CD4-positive, alpha-beta memory T cell (primary cell): ENCODE measurements around the gene C14orf39. TPM values are rescaled to one million over a fixed set of nuclear protein-coding genes. Genes with fewer than 3 reads are reported as not detected.

Source experiments
- CTCF ChIA-PET: fragments of 350-600 bp; sonication (Branson Sonifier 250); formaldehyde crosslinking; loops from one replicate; lab custom pipeline; 2021; ENCODE audit warnings: inconsistent platforms; ENCODE audit not compliant: partially characterized antibody; lab: Charles Lee
- POLR2A ChIA-PET: fragments of 350-600 bp; sonication (Branson Sonifier 250); formaldehyde crosslinking; loops from one replicate; lab custom pipeline; 2021; ENCODE audit not compliant: partially characterized antibody; lab: Charles Lee
- DNase-seq, 5 donors: peaks; one replicate each; pipeline versions ENCODE4 v3.0.0 to v3.0.0-alpha.2; 2020 to 2022; ENCODE audit warnings: mixed read lengths in 1 of 5
- H3K27ac ChIP-seq: one replicate; pipeline ENCODE4 v1.7.0; 2013; ENCODE audit warnings: low read depth, low read length
- H3K27me3 ChIP-seq: 2 replicates; pipeline ENCODE4 v1.7.0; 2013; ENCODE audit warnings: mild to moderate bottlenecking, low read length, moderate library complexity; ENCODE audit not compliant: insufficient read depth
- H3K36me3 ChIP-seq: 2 replicates; pipeline ENCODE4 v1.7.0; 2013; ENCODE audit warnings: mild to moderate bottlenecking, low read length, moderate library complexity; ENCODE audit not compliant: insufficient read depth
- H3K4me1 ChIP-seq: 2 replicates; pipeline ENCODE4 v1.7.0; 2013; ENCODE audit warnings: mild to moderate bottlenecking, low read length, moderate library complexity; ENCODE audit not compliant: insufficient read depth
- H3K4me3 ChIP-seq, 2 donors: one replicate each; pipeline ENCODE4 v1.7.0; 2013; ENCODE audit warnings: low read length in 2 of 2, mild to moderate bottlenecking in 1 of 2
- H3K9me3 ChIP-seq, 2 donors: one replicate each; pipeline ENCODE4 v1.7.0; 2013; ENCODE audit warnings: low read length in 2 of 2, control low read depth in 1 of 2; ENCODE audit not compliant: control insufficient read depth in 1 of 2
- H3K27ac Mint-ChIP-seq, 7 donors: one replicate each; pipeline ENCODE4 v1.8.0; 2020 to 2021; ENCODE audit warnings: mixed read lengths in 7 of 7, mild to moderate bottlenecking in 6 of 7, inconsistent platforms in 3 of 7, moderate library complexity in 3 of 7
- H3K27me3 Mint-ChIP-seq, 2 donors: one replicate each; pipeline ENCODE4 v1.8.0; 2020 to 2021; ENCODE audit warnings: mixed read lengths in 2 of 2
- H3K36me3 Mint-ChIP-seq, 2 donors: one replicate each; pipeline ENCODE4 v1.8.0; 2020 to 2021; ENCODE audit warnings: mixed read lengths in 2 of 2, inconsistent platforms in 1 of 2, mild to moderate bottlenecking in 1 of 2
- H3K4me1 Mint-ChIP-seq, 4 donors: one replicate each; pipeline ENCODE4 v1.8.0; 2020 to 2021; ENCODE audit warnings: mixed read lengths in 4 of 4, mild to moderate bottlenecking in 1 of 4
- H3K4me3 Mint-ChIP-seq, 8 donors: one replicate each; pipeline ENCODE4 v1.8.0; 2020 to 2021; ENCODE audit warnings: mixed read lengths in 8 of 8, mild to moderate bottlenecking in 7 of 8, moderate library complexity in 6 of 8, inconsistent platforms in 3 of 8
- H3K9me3 Mint-ChIP-seq, 8 donors: one replicate each; pipeline ENCODE4 v1.8.0; 2020 to 2021; ENCODE audit warnings: mixed read lengths in 8 of 8, mild to moderate bottlenecking in 5 of 8, inconsistent platforms in 3 of 8, moderate library complexity in 1 of 8
- intact Hi-C: fragments of 100-400 bp; cut with micrococcal nuclease; formaldehyde crosslinking; loops from one replicate; pipeline ENCODE4 v1.15.1; 2023
- polyA plus RNA-seq, 2 donors: library from polyadenylated mRNA; unstranded; fragments of 300-500 nt; fragmentation: Illumina TruSeq; gene quantifications; one replicate each; pipeline ENCODE4 v1.2.3, GENCODE V29; 2021
- total RNA-seq, 2 experiments: library from RNA; stranded (reverse); gene quantifications; one replicate each; pipeline ENCODE4 v1.2.3, GENCODE V29; 2021

The C14orf39 gene
- total and polyA plus RNA-seq, 4 experiments from 2014 or later: not detected

GRCh38 chr14:60512126-60512525 lies 26.3 kb upstream of the C14orf39 start:
- no peaks in the 10 kb centered on the region for H3K9me3 ChIP-seq
- no peaks in the 10 kb centered on the region for H3K36me3 ChIP-seq
- no peak overlapping the region for H3K27ac Mint-ChIP-seq
- POLR2A ChIA-PET: no interaction called here
- peaks cover 47 to 64% of the 10 kb centered on the region in 2 donors for H3K27me3 Mint-ChIP-seq
- peaks cover 0 to 15% (median 8%) of the 10 kb centered on the region in 8 donors for H3K9me3 Mint-ChIP-seq
- CTCF ChIA-PET: no interaction called here
- no peak overlapping the region for H3K27ac ChIP-seq
- H3K4me3 Mint-ChIP-seq: peak overlapping the region in 1 of 8 donors; percentile 1
- DNase-seq: no peak
- H3K4me1 Mint-ChIP-seq: peaks cover 11 to 47% (median 28%) of the 10 kb centered on the region in 4 donors
- no peak overlapping the region for H3K4me3 ChIP-seq
- H3K27me3 ChIP-seq: peaks cover 60% of the 10 kb centered on the region
- no peaks in the 10 kb centered on the region for H3K36me3 Mint-ChIP-seq
- peaks cover 22% of the 10 kb centered on the region for H3K4me1 ChIP-seq
- intact Hi-C loops: no loop called here

- DNase-seq: no peak
- Mint-ChIP-seq H3K27ac (no peak overlapping the region), H3K27me3 (peaks cover 43 to 62% of the 10 kb centered on the region in 2 donors), H3K4me3 (peak overlapping the region in 6 of 8 donors; percentile 31 to 71 (median 60)), H3K36me3 (no peaks in the 10 kb centered on the region), H3K9me3 (peaks cover 0 to 15% (median 5%) of the 10 kb centered on the region in 8 donors), H3K4me1 (peaks cover 6 to 42% (median 25%) of the 10 kb centered on the region in 4 donors)
- H3K36me3 ChIP-seq: no peaks in the 10 kb centered on the region
- no peaks in the 10 kb centered on the region for H3K9me3 ChIP-seq
- no peak overlapping the region for H3K27ac ChIP-seq
- H3K4me1 ChIP-seq: peaks cover 22% of the 10 kb centered on the region
- ChIA-PET CTCF (no interaction called here), POLR2A (no interaction called here)
- H3K4me3 ChIP-seq: no peak overlapping the region
- intact Hi-C loops: no loop called here
- H3K27me3 ChIP-seq: peaks cover 56% of the 10 kb centered on the region
These were observed 25.2 kb upstream of the C14orf39 start for GRCh38 chr14:60510951-60511599.

- ChIA-PET CTCF (no interaction called here), POLR2A (no interaction called here)
- Mint-ChIP-seq H3K36me3 (no peaks in the 10 kb centered on the region), H3K9me3 (peaks cover 0 to 20% (median 4%) of the 10 kb centered on the region in 8 donors), H3K27me3 (peaks cover 46 to 62% of the 10 kb centered on the region in 2 donors), H3K27ac (no peak overlapping the region), H3K4me3 (peak overlapping the region in 5 of 8 donors; percentile 17 to 60 (median 29)), H3K4me1 (peaks cover 6 to 40% (median 22%) of the 10 kb centered on the region in 4 donors)
- Histone ChIP-seq H3K4me1 (peaks cover 20% of the 10 kb centered on the region), H3K9me3 (no peaks in the 10 kb centered on the region), H3K36me3 (no peaks in the 10 kb centered on the region), H3K4me3 (no peak overlapping the region), H3K27ac (no peak overlapping the region), H3K27me3 (peaks cover 63% of the 10 kb centered on the region)
- no peak for DNase-seq
- intact Hi-C loops: no loop called here
These were observed 24.5 kb upstream of the C14orf39 start for GRCh38 chr14:60510254-60510950.

GRCh38 chr14:60509438-60510253 lies 23.8 kb upstream of the C14orf39 start:
- peaks cover 64% of the 10 kb centered on the region for H3K27me3 ChIP-seq
- H3K27me3 Mint-ChIP-seq: peaks cover 47 to 64% of the 10 kb centered on the region in 2 donors
- intact Hi-C loops: no loop called here
- peaks cover 0 to 20% (median 4%) of the 10 kb centered on the region in 8 donors for H3K9me3 Mint-ChIP-seq
- ChIA-PET POLR2A (no interaction called here), CTCF (no interaction called here)
- peaks cover 6 to 39% (median 22%) of the 10 kb centered on the region in 4 donors for H3K4me1 Mint-ChIP-seq
- peaks cover 16% of the 10 kb centered on the region for H3K4me1 ChIP-seq
- no peak for DNase-seq
- H3K4me3 Mint-ChIP-seq: peak overlapping the region in 7 of 8 donors; percentile 7 to 60 (median 29)
- H3K27ac ChIP-seq: no peak overlapping the region
- H3K36me3 ChIP-seq: no peaks in the 10 kb centered on the region
- H3K36me3 Mint-ChIP-seq: no peaks in the 10 kb centered on the region
- no peak overlapping the region for H3K4me3 ChIP-seq
- no peaks in the 10 kb centered on the region for H3K9me3 ChIP-seq
- no peak overlapping the region for H3K27ac Mint-ChIP-seq

- POLR2A ChIA-PET: no interaction called here
- Mint-ChIP-seq H3K9me3 (peaks cover 0 to 14% (median 4%) of the 10 kb centered on the region in 8 donors), H3K4me3 (peak within 1 kb of the TSS in 7 of 8 donors; percentile 7 to 60 (median 39)), H3K36me3 (no peaks in the 10 kb centered on the region), H3K4me1 (peaks cover 6 to 31% (median 21%) of the 10 kb centered on the region in 4 donors), H3K27ac (no peak within 1 kb of the TSS), H3K27me3 (peaks cover 52 to 59% of the 10 kb centered on the region in 2 donors)
- no peaks in the 10 kb centered on the region for H3K9me3 ChIP-seq
- no peak within 1 kb of the TSS for H3K27ac ChIP-seq
- no peaks in the 10 kb centered on the region for H3K36me3 ChIP-seq
- intact Hi-C loops: no loop called here
- no peak within 1 kb of the TSS for H3K4me3 ChIP-seq
- DNase-seq: no peak
- H3K4me1 ChIP-seq: peaks cover 10% of the 10 kb centered on the region
- H3K27me3 ChIP-seq: peaks cover 56% of the 10 kb centered on the region
- CTCF ChIA-PET: no interaction called here
These were observed 23.0 kb upstream of the C14orf39 start, which contains the start of gene SIX6 for GRCh38 chr14:60508707-60509437. Gene SIX6 (plus strand): TSS chr14:60509146. CDS start chr14:60509399, 253 bp downstream.

GRCh38 chr14:60508363-60508706 lies 22.5 kb upstream of the C14orf39 start:
- peaks cover 59% of the 10 kb centered on the region for H3K27me3 ChIP-seq
- peak overlapping the region in 2 of 8 donors; percentile 39 for H3K4me3 Mint-ChIP-seq
- intact Hi-C loops: no loop called here

More at GRCh38 chr14:60508363-60508706, 22.5 kb upstream of the C14orf39 start:
- CTCF ChIA-PET: no interaction called here
- POLR2A ChIA-PET: no interaction called here
- Histone ChIP-seq H3K4me1 (peaks cover 10% of the 10 kb centered on the region), H3K36me3 (no peaks in the 10 kb centered on the region), H3K27ac (no peak overlapping the region), H3K9me3 (no peaks in the 10 kb centered on the region), H3K4me3 (no peak overlapping the region)
- H3K27ac Mint-ChIP-seq: no peak overlapping the region
- H3K36me3 Mint-ChIP-seq: no peaks in the 10 kb centered on the region
- peaks cover 6 to 31% (median 21%) of the 10 kb centered on the region in 4 donors for H3K4me1 Mint-ChIP-seq
- H3K9me3 Mint-ChIP-seq: peaks cover 0 to 14% (median 4%) of the 10 kb centered on the region in 8 donors
- DNase-seq: no peak
- peaks cover 54 to 61% of the 10 kb centered on the region in 2 donors for H3K27me3 Mint-ChIP-seq
